MG63 (cell line): ENCODE data around the gene CACNA1C. TPM values are rescaled to one million over a fixed set of nuclear protein-coding genes. Genes with fewer than 3 reads are reported as not detected.

Experiments used
- DNase-seq: peaks from one replicate; pipeline ENCODE4 v3.0.0-alpha.2; 2020
- H3K27me3 ChIP-seq: fragments of 250-450 bp; sonication (Bioruptor Pico); 2 replicates; pipeline ENCODE4 v1.5.1; 2020; ENCODE audit warnings: mild to moderate bottlenecking, moderate library complexity
- H3K36me3 ChIP-seq: fragments of 250-450 bp; sonication (Bioruptor Pico); 2 replicates; pipeline ENCODE4 v1.5.1; 2020; ENCODE audit warnings: mild to moderate bottlenecking, moderate library complexity
- H3K4me3 ChIP-seq: fragments of 250-450 bp; sonication (Bioruptor Pico); 2 replicates; pipeline ENCODE4 v1.5.1; 2020; ENCODE audit warnings: mild to moderate bottlenecking, moderate library complexity
- H3K9me3 ChIP-seq: fragments of 250-450 bp; sonication (Bioruptor Pico); 2 replicates; pipeline ENCODE4 v1.5.1; 2020; ENCODE audit warnings: mild to moderate bottlenecking, moderate library complexity
- total RNA-seq: library from RNA; depleted of rRNA; stranded (reverse); fragments of >200 nt; shearing (Covaris generic); gene quantifications from 2 replicates; pipeline ENCODE4 v1.2.3, GENCODE V29; 2014; ENCODE audit warnings: low replicate concordance

The CACNA1C gene
- total RNA-seq, 1 experiment from 2014 or later: 1.4 TPM

- no peaks in the 10 kb centered on the region for H3K9me3 ChIP-seq
- H3K36me3 ChIP-seq: no peaks in the 10 kb centered on the region
- H3K27me3 ChIP-seq: no peaks in the 10 kb centered on the region
- H3K4me3 ChIP-seq: no peak overlapping the region
- no peak for DNase-seq
Measured at GRCh38 chr12:2212537-2212936, 159.8 kb downstream of the CACNA1C start.

DNA sequence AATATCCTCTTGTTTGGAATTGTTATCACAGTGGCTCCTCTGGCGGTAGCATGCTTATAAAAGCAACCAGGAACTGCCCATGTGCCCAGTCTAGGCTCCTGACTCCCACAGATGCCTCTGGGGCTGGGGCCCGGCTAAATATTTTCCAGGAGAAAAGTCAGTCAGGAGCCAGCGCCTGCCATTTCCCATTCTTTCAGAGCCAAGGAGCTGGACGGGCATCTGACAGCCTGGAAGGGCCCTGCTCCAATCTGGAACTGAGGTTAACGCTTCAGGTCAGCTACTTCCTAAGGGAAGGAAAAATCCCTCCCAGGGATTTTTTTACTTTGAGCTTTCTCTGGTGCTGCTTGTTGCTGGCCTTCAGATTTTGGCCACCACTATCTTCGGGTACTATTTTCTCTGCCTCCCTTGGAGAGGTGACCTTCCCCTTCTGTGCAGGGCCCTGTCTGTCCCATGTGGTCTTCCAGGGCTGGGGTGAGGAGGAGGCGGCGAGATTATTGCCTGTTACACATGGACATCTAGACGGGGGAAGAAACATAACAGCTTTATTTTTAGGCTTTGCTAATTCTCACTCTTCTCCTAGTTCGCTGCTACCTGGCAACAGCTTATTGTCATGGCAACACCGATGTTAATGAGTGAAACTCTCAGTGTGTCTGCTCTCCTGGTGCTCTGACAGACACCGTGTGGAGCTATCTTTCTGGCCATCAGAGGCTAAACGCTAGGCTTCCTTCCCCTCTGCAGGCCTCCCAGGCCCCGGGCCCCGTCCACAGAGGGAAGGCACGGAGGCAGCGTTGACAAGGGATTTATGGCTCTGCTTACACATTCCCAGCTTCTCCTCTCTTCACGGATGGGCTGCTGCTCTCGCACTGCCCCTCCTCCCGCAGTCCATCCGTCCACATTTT lies 160.4 kb downstream of the CACNA1C start:
- Histone ChIP-seq H3K27me3 (no peaks in the 10 kb centered on the region), H3K4me3 (no peak overlapping the region), H3K9me3 (no peaks in the 10 kb centered on the region), H3K36me3 (no peaks in the 10 kb centered on the region)
- DNase-seq: no peak

GRCh38 chr12:2214411-2214810 lies 161.6 kb downstream of the CACNA1C start:
- Histone ChIP-seq H3K9me3 (no peaks in the 10 kb centered on the region), H3K4me3 (no peak overlapping the region), H3K27me3 (no peaks in the 10 kb centered on the region), H3K36me3 (no peaks in the 10 kb centered on the region)
- DNase-seq: no peak

- H3K27me3 ChIP-seq: no peaks in the 10 kb centered on the region
- no peak for DNase-seq
- no peak overlapping the region for H3K4me3 ChIP-seq
- H3K9me3 ChIP-seq: no peaks in the 10 kb centered on the region
- H3K36me3 ChIP-seq: no peaks in the 10 kb centered on the region
Measured at GRCh38 chr12:2215709-2216560, 163.1 kb downstream of the CACNA1C start.

DNA sequence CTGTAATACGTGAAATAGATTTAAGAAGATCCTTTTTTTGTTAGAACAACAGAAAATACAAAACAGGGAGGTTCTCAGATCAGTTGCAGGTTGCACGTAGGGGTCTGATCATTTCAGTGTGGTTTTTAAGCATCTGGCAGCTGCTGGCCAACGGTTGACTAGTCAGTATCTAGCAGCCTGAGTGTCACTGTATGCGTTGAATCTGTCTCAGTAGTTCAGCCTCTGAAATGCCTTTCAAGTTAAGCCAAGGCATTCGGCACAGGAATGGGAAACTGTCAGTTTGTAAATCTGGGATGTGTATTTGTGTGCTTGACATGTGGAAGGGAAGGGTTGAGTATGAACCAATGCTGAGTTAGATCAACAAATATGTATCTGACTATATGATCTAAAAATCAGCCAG lies 165.9 kb downstream of the CACNA1C start:
- DNase-seq: no peak
- H3K9me3 ChIP-seq: no peaks in the 10 kb centered on the region
- no peak overlapping the region for H3K4me3 ChIP-seq
- no peaks in the 10 kb centered on the region for H3K27me3 ChIP-seq
- H3K36me3 ChIP-seq: no peaks in the 10 kb centered on the region

DNA sequence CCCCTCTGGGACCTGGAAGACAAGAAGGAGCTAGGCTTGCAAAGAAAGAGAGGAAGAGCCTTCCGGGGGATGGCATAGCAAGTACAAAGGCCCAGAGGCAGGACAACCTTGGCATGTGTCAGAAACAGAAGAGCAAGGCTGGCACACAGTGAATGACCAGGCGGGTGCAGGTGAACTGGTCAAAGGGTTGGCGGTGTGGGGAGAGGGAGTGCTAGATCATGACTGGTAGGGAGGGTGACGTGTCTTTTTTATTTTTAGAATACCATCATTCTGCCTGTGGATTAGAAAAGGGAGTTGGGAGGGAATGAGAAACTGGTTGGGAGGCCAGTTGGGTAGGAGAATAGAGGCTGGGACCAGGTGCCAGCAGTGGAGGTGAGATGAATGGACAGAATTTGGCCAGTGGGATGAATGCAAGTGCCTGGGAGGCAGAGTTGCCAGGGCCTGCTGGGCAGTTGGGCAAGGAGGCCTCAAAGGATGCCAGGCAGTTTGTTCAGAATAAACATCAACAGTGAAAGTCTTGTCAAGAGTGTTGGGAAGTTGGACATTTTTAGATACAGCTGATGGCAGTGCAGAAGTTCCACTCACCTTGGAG lies 168.3 kb downstream of the CACNA1C start:
- Histone ChIP-seq H3K4me3 (no peak overlapping the region), H3K36me3 (no peaks in the 10 kb centered on the region), H3K9me3 (no peaks in the 10 kb centered on the region), H3K27me3 (no peaks in the 10 kb centered on the region)
- no peak for DNase-seq

DNA sequence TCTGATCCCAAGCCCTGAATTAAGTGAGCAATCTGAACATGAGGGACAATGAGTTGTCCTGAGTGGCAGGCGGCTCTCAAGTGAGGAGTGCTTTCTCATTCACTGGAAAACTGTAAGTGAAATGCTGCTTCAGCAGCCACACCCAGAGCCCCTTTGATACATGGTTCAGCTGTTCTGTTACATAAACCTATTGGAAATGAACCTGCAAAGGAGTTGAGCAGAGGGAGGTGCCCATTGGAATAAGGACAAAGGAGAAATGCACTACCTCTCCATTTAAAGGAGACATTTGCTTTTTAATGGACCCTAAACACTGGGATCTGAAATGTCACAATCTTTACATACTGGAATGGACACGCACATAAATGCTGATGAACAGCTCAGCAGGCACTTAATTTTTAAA lies 169.9 kb downstream of the CACNA1C start:
- no peak for DNase-seq
- no peaks in the 10 kb centered on the region for H3K36me3 ChIP-seq
- no peaks in the 10 kb centered on the region for H3K27me3 ChIP-seq
- H3K4me3 ChIP-seq: no peak overlapping the region
- H3K9me3 ChIP-seq: no peaks in the 10 kb centered on the region

GRCh38 chr12:2224961-2225360 lies 172.2 kb downstream of the CACNA1C start:
- no peak overlapping the region for H3K4me3 ChIP-seq
- no peaks in the 10 kb centered on the region for H3K27me3 ChIP-seq
- H3K36me3 ChIP-seq: no peaks in the 10 kb centered on the region
- H3K9me3 ChIP-seq: no peaks in the 10 kb centered on the region
- no peak for DNase-seq

DNA sequence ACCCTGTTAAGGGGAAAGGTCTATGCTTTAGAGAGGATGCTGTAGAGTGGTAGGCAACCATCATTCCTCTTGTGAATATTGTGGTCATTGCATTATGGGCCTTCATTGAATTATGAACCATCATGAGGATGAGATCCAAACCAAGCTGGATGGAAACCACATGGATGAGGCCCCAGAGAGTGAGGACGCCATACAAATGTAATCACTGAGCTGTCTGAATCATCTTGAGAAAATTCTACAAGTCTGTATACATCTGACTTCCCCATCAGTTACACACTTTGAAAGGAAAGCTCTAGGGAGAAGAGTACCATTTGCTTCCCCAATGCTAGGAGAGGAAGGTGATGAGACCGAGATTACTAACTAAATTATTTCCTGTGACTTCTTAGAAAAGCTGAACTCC lies 172.9 kb downstream of the CACNA1C start:
- no peaks in the 10 kb centered on the region for H3K9me3 ChIP-seq
- H3K36me3 ChIP-seq: no peaks in the 10 kb centered on the region
- no peaks in the 10 kb centered on the region for H3K27me3 ChIP-seq
- H3K4me3 ChIP-seq: no peak overlapping the region
- no peak for DNase-seq

GRCh38 chr12:2226641-2227040 lies 173.9 kb downstream of the CACNA1C start:
- Histone ChIP-seq H3K27me3 (no peaks in the 10 kb centered on the region), H3K9me3 (no peaks in the 10 kb centered on the region), H3K4me3 (no peak overlapping the region), H3K36me3 (no peaks in the 10 kb centered on the region)
- DNase-seq: no peak

GRCh38 chr12:2227360-2227759 lies 174.6 kb downstream of the CACNA1C start:
- Histone ChIP-seq H3K9me3 (no peaks in the 10 kb centered on the region), H3K36me3 (no peaks in the 10 kb centered on the region), H3K4me3 (no peak overlapping the region), H3K27me3 (no peaks in the 10 kb centered on the region)
- DNase-seq: no peak

- H3K4me3 ChIP-seq: no peak overlapping the region
- no peaks in the 10 kb centered on the region for H3K36me3 ChIP-seq
- no peaks in the 10 kb centered on the region for H3K9me3 ChIP-seq
- DNase-seq: no peak
- no peaks in the 10 kb centered on the region for H3K27me3 ChIP-seq
Measured at GRCh38 chr12:2228535-2228934, 175.7 kb downstream of the CACNA1C start.

DNA sequence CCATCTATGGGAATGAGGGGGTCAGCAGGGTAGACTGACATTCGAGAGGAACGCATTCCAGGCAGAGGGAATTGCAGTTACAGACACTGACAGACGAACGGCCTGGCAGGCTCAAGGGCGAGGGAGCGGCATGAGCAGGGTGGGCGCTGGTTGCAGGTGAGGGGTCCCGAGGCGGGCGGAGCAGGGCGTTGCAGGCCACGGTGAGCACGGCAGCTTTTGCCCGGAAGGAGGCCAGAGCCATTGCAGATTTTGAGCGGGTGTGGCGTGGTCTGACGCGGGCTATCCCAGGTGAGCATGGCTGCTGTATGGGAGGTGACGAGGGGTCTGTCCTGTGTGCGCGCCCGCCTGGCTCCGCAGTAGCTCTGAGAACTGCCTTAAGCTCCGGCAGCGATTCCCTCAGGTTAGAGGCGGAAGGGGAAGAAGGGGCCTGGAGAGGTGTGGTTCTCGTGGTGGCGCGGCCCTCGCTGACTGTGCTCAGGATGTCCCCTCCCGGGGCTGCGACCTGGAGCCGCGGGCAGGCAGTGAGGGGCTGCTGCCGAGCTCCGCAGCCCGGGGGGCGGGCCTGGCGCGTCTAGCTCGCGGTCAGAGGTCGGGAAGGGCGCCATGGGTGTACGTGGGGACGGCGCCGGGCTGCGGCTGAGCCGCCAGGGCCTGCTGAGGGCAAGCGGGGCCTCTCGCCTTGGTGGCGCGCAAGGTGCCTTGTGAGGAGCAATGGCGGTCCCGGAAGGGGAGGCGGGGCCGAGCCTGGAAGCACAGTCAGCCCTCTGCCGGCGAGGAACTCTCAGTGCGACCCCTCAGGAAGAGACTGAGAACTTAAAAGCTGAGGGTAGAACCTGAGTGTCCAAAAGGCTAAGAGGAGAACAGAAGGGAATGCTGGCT lies 177.1 kb downstream of the CACNA1C start:
- no peaks in the 10 kb centered on the region for H3K27me3 ChIP-seq
- H3K4me3 ChIP-seq: no peak overlapping the region
- H3K36me3 ChIP-seq: no peaks in the 10 kb centered on the region
- no peak for DNase-seq
- H3K9me3 ChIP-seq: no peaks in the 10 kb centered on the region

GRCh38 chr12:2231011-2231595 lies 178.3 kb downstream of the CACNA1C start:
- DNase-seq: no peak

GRCh38 chr12:2231956-2232355 lies 179.2 kb downstream of the CACNA1C start:
- Histone ChIP-seq H3K27me3 (no peaks in the 10 kb centered on the region), H3K36me3 (no peaks in the 10 kb centered on the region), H3K4me3 (no peak overlapping the region), H3K9me3 (no peaks in the 10 kb centered on the region)
- DNase-seq: no peak

More at GRCh38 chr12:2231011-2231595, 178.3 kb downstream of the CACNA1C start:
- H3K9me3 ChIP-seq: no peaks in the 10 kb centered on the region
- H3K4me3 ChIP-seq: no peak overlapping the region
- H3K36me3 ChIP-seq: no peaks in the 10 kb centered on the region
- H3K27me3 ChIP-seq: no peaks in the 10 kb centered on the region

DNA sequence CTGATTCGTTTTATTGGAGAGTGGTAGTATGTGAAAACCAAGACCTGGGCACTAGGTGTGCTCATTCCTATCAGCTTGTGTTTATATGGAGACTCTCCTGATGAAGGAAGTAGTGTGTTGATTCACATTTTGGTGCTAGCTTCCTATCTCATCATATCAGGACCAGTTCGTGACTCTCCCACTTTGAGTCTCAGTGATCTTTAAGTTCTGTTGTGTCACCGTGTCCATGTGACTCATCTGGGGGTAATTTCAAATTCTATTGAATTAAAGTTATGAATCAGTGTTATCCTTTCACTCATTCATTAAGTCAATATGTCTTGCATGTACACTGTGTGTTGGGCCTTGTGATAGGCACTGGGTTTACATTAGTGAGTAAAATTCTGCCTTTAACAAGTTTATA lies 180.2 kb downstream of the CACNA1C start:
- no peaks in the 10 kb centered on the region for H3K36me3 ChIP-seq
- no peak overlapping the region for H3K4me3 ChIP-seq
- no peaks in the 10 kb centered on the region for H3K9me3 ChIP-seq
- no peak for DNase-seq
- H3K27me3 ChIP-seq: no peaks in the 10 kb centered on the region
